Measurements from ENCODE around the gene MEF2D. TPM values are rescaled to one million over a fixed set of nuclear protein-coding genes. Genes with fewer than 3 reads are reported as not detected.

The MEF2D gene
- total RNA-seq, 2 donors from 2014 or later: 76.1 to 101 TPM

DNA sequence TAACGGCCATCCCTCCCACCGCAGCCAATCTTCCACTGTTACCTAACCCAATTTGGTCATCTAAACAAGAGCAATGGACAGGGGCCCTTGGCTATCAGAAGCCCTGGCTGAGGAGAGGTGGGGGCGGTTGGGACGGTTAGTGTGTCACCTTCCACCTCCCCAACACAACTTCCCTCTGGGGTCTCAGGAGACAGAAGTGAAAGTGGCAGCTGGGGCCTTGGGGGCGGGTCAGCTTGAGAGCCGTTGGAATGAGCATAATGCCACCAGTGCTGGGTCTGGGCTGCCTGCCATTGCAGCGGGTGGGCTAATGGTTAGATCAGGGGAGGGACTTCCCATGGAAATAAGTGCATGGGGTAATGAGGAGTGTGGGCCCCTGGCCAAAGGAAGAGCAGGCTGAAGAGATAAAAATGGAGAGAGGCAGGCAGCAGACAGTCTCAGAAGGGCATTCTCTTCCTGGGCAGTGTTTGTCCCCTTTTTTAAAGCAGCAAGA is 7.9 kb downstream of the MEF2D start:
- DNase-seq (ENCODE audit: low spot score) (no peak), ATAC-seq (ENCODE audit: insufficient number of reproducible peaks, low FRiP score, low read depth) (no peak)
- Histone ChIP-seq H3K9me3 (no peaks in the 10 kb centered on the region), H3K27ac (peak overlapping the region; percentile 48 to 100), H3K4me1 (ENCODE audit: control insufficient read depth in 1 of 2, low read depth in 2 of 2) (peaks cover 96 to 100% of the 10 kb centered on the region in 2 donors), H3K27me3 (replicated peaks; ENCODE audit: insufficient read depth) (no peaks in the 10 kb centered on the region), H3K4me3 (peak overlapping the region; percentile 59), H3K36me3 (peaks cover 14% of the 10 kb centered on the region)
- TF ChIP-seq, protein P1, sequence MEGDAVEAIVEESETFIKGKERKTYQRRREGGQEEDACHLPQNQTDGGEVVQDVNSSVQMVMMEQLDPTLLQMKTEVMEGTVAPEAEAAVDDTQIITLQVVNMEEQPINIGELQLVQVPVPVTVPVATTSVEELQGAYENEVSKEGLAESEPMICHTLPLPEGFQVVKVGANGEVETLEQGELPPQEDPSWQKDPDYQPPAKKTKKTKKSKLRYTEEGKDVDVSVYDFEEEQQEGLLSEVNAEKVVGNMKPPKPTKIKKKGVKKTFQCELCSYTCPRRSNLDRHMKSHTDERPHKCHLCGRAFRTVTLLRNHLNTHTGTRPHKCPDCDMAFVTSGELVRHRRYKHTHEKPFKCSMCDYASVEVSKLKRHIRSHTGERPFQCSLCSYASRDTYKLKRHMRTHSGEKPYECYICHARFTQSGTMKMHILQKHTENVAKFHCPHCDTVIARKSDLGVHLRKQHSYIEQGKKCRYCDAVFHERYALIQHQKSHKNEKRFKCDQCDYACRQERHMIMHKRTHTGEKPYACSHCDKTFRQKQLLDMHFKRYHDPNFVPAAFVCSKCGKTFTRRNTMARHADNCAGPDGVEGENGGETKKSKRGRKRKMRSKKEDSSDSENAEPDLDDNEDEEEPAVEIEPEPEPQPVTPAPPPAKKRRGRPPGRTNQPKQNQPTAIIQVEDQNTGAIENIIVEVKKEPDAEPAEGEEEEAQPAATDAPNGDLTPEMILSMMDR (IDR thresholded peaks at IDR 0.05): no peak

DNA sequence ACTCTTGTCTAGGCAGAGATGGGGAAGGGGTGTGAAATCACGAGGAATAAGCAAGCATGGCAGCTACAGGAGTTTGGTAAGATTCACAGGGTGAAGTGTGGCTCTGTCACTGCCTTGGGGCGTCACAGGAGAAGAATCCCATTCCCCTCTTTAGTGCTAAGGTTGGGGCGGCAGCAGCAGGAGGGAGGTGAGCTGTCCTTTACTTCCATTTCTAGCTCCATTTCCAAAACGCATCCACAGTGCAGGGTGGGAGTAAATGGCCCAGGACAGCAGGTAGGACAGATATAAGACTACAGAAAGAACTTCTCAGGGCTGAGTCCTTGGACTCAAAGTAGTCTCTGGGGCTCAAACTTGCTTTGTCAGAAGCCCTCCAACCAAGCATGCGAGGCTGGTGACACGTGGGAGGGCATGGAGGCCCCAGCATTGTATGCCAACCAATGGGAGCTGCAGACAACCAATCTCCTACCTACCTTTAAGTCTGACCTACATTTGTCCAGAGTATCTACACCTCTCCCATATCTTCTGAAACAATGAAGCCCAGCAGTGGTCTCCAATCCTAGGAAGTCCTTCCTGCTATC is 8.5 kb downstream of the MEF2D start:
- H3K36me3 ChIP-seq: peaks cover 14% of the 10 kb centered on the region
- no peak for ATAC-seq (ENCODE audit: insufficient number of reproducible peaks, low FRiP score, low read depth)
- peaks cover 91 to 100% of the 10 kb centered on the region in 2 donors for H3K4me1 ChIP-seq (ENCODE audit: control insufficient read depth in 1 of 2, low read depth in 2 of 2)
- H3K9me3 ChIP-seq: no peaks in the 10 kb centered on the region
- H3K4me3 ChIP-seq: peak overlapping the region; percentile 69
- DNase-seq (ENCODE audit: low spot score): no peak
- H3K27ac ChIP-seq: peak overlapping the region; percentile 72 to 100
- H3K27me3 ChIP-seq (replicated peaks; ENCODE audit: insufficient read depth): no peaks in the 10 kb centered on the region
- TF ChIP-seq, protein P1 (IDR thresholded peaks at IDR 0.05): no peak

DNA sequence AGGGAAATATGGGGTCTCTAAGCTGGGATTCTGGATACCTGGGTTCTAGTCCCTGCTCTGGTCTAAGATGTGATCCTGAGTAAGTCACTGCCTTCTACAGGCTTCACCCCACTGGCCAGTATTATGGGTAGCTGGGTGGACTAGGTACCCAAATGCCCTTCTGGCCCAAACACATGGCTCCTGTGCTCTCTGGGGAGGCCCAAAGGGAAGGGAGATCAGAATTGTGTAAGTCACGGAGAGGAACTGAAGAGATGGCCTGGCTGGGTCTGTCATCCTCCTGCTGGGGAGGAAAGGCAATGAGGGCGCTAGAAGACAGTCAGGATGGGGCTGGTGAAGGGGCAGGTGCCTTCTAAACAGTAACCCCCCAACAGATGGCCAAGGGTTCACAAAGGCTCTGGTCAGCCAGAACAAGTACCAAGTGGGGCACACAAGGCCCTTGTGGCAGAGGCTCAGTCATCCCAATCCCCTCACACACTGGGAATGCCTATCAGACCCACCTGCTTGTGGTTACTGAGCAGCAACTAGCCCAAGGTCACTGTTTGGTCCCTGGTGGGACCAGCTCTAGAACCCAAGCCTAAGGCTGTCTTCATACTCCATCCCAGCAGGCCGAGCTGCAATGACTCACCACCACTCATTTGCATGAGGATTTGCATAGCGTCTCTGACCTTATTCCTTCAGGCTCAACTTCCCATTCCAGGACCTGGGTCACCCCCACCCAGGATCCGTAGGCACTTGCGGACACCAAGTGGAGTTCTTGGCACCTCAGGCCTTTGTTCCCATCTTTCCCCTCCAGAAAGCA is 9.2 kb downstream of the MEF2D start:
- DNase-seq (ENCODE audit: low spot score): no peak
- Histone ChIP-seq H3K27ac (peak overlapping the region; percentile 72 to 100), H3K9me3 (no peaks in the 10 kb centered on the region), H3K4me1 (ENCODE audit: control insufficient read depth in 1 of 2, low read depth in 2 of 2) (peaks cover 83 to 100% of the 10 kb centered on the region in 2 donors), H3K36me3 (peaks cover 14% of the 10 kb centered on the region), H3K27me3 (replicated peaks; ENCODE audit: insufficient read depth) (no peaks in the 10 kb centered on the region), H3K4me3 (peak overlapping the region; percentile 69)
- TF ChIP-seq, protein P1 (IDR thresholded peaks at IDR 0.05): no peak
- no peak for ATAC-seq (ENCODE audit: insufficient number of reproducible peaks, low FRiP score, low read depth)

DNA sequence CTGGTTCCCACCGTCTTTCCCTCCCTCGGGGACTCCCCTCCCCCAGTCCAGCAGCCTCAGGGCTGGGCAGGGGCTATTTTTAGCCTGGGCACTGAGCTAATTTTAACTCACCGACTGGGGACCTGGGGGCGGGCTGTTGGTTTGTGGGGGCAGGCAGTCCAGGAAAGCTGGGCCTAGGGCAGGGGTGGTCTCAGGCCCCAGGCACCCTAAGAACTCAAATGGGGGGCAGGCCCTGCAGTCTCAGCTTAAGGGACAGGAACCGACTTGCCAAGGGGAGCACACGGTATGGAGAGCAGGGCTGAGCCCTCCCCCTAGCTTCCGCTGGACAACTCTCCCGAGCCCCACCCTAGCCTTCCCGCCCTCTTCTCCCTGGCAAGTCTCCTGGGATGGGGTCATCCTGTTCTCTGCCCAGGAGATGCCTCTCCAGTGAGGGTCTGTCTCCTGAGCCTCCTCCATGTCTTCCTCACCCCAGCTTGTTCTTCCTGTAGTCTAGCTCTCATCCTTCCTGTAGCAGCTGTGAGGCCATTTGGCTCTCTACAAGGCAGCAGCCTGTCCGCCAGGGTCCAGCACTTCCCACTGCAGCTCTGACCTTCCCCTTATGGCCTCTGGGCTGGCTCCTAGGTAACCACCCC is 10.1 kb downstream of the MEF2D start:
- DNase-seq (ENCODE audit: low spot score) (no peak), ATAC-seq (ENCODE audit: insufficient number of reproducible peaks, low FRiP score, low read depth) (no peak)
- Histone ChIP-seq H3K36me3 (peaks cover 14% of the 10 kb centered on the region), H3K27me3 (replicated peaks; ENCODE audit: insufficient read depth) (no peaks in the 10 kb centered on the region), H3K27ac (peak overlapping the region; percentile 72 to 100), H3K9me3 (no peaks in the 10 kb centered on the region), H3K4me1 (ENCODE audit: control insufficient read depth in 1 of 2, low read depth in 2 of 2) (peaks cover 75 to 100% of the 10 kb centered on the region in 2 donors), H3K4me3 (peak overlapping the region; percentile 69)
- TF ChIP-seq, protein P1 (IDR thresholded peaks at IDR 0.05): peak; percentile 62

DNA sequence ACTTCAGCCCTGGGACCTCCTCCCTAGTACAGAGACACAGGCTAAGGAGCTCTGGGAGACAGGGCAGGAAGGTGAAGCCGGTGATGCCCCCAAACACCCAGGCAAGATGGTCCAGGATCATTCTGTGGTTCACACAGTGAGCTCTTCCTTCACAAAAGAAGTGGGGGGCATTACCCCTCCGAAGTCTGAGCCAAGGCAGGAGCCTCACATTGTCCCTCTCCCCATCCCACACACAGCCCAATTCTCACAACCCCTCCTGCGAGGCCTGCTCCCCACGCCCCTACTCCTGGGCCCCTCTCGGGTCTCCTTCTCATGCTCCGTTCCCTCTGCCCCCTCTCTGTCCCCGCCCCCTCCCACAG is 10.7 kb downstream of the MEF2D start:
- Histone ChIP-seq H3K27me3 (replicated peaks; ENCODE audit: insufficient read depth) (no peaks in the 10 kb centered on the region), H3K9me3 (no peaks in the 10 kb centered on the region), H3K4me3 (peak overlapping the region; percentile 69), H3K4me1 (ENCODE audit: control insufficient read depth in 1 of 2, low read depth in 2 of 2) (peaks cover 74 to 100% of the 10 kb centered on the region in 2 donors), H3K36me3 (peaks cover 9% of the 10 kb centered on the region), H3K27ac (peak overlapping the region; percentile 72 to 100)
- DNase-seq (ENCODE audit: low spot score): no peak
- no peak for ATAC-seq (ENCODE audit: insufficient number of reproducible peaks, low FRiP score, low read depth)
- TF ChIP-seq, protein P1 (IDR thresholded peaks at IDR 0.05): no peak

Data from thoracic aorta (tissue), 2 donors.